ELR (cell line): ENCODE data around the gene DYNC1H1.
"Not testable (repeated sequence)": the region's sequence is repeated elsewhere in the genome, so short reads cannot be mapped to it uniquely, and the experiment has no call there.

Experiments
- DNase-seq: peaks from one replicate; pipeline ENCODE4 v3.0.0-alpha.2; 2015; ENCODE audit warnings: low read depth

The DYNC1H1 gene

GRCh38 chr14:102040153-102040552 is 75.8 kb downstream of the DYNC1H1 start:
- DNase-seq: no peak

- DNase-seq: no peak
Measured at GRCh38 chr14:102042699-102043098, 78.3 kb downstream of the DYNC1H1 start.

DNA sequence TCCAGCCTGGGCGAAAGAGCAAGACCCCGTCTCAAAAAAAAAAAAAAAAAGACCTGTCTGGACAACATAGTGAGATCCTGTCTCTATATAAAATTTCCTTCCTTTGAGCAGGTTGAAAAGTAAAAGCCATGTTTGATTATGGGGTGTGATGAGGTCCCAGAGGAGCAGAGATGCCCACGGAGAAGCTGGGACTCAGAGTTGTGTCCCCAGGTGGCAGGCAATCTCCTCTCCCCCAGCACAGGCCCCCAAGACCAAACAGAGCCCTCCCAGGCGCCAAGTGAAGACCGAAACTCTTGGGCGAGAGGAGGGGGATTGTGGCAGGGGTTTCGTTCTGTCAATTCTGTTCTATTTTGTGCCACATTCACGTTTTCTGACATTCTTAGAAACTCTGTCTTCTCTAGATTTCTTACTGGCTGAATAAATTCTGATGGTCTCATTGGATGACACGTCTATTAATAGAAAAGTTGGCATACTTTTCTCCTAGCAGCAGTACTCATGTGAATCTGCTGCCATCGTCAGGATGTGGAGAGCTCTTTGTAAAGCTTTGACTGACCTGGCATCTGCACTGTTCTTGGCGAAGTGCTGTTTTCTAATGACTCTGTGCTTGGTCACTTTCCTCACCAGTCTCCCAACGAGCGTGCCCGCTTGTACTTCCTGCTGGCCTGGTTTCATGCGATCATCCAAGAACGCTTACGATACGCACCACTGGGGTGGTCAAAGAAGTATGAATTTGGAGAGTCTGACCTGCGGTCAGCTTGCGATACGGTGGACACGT is 79.1 kb downstream of the DYNC1H1 start:
- DNase-seq: no peak

DNA sequence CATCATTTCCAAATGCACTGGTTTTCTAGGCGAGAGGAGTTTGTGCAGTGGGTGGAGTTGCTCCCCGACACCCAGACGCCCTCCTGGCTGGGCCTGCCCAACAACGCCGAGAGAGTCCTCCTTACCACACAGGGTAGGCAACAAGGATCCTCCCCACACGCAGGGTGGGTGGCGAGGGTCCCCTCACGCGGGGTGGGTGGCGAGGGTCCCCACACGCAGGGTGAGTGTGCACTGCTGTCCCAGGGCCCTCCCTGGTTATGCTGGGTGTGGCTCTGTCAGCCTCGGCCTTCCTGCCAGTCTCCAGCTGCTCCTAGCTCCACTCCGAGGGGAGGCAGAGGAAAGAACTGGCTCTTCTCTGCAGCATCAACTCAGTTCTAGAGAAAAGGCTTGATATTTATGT is 80.2 kb downstream of the DYNC1H1 start:
- no peak for DNase-seq

DNA sequence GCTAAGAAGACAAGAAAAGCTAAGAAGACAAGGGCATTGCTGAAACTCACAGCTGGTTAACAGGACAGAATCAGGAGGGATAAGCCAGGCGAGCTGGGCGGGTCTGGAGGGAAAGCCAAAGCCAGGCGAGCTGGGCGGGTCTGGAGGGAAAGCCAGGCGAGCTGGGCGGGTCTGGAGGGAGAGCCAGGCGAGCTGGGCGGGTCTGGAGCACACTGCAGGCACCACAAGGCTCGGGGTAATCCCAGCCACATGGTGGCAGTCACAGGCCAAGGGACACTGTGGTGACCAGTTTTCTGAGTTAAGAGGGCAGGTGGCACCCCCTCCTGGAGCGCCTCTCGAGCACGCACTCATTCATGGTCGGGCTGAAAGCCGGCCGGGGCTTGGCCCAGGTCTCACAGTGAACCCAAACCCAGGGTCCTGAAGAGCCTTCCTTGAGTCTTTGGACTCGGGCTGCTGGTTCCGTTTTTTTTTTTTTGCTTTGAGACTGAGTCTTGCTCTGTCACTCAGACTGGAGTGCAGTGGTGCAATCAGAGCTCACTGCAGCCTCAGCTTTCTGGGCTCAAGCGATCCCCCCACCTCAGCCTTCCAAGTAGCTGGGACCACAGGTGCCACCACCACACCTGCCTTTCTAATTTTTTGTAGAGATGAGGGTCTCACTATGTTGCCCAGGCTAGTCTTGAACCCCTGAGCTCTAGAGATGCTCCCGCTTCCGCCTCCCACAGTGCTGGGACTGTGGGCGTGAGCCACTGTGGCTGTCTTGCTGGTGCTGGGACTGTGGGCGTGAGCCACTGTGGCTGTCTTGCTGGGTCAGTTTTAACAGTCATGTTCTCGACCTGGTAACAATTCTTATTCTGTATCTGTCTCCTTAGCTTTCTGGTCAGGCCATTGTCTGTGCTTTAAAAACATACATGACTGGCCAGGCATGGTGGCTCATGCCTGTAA is 82.2 kb downstream of the DYNC1H1 start:
- peak; percentile 47 for DNase-seq

- no peak for DNase-seq
Measured at GRCh38 chr14:102047808-102048540, 83.6 kb downstream of the DYNC1H1 start.

- DNase-seq: no peak
Measured at GRCh38 chr14:102049258-102050025, 85.1 kb downstream of the DYNC1H1 start.

DNA sequence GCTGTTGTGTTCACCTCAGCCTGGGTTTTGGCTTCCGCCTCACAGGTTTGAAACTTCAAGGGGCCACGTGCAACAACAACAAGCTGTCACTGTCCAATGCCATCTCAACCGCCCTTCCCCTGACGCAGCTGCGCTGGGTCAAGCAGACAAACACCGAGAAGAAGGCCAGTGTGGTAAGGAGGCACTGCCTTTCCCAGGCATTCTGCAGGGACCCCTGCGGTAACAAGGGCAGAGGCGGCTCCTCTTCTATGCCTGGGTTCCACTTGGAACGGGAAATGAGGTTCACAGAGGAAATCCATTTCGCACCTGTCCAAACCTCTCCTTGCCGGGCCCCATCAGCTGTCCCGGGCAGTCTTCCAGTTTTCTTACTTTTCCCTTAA is 85.6 kb downstream of the DYNC1H1 start:
- no peak for DNase-seq

DNA sequence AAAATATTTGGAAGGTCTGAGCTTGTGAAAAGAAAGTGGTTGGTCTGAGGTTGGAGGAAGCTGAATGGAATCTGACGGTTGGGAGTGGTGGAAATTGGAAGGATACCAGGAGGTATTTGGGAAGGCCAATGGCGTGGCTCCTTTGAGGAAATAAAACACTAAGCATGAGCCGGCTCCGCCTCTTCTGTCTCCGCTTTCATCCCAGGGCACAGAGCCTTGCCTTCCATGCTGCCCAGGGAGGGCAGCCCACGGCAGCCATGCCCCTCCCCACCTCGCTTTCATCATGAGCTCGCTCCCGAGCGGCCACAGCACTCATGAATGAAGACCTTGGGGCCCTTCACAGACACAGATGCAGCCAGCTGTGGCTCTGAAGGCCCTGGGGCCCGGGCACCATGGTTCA is 86.3 kb downstream of the DYNC1H1 start:
- peak; percentile 24 for DNase-seq

DNA sequence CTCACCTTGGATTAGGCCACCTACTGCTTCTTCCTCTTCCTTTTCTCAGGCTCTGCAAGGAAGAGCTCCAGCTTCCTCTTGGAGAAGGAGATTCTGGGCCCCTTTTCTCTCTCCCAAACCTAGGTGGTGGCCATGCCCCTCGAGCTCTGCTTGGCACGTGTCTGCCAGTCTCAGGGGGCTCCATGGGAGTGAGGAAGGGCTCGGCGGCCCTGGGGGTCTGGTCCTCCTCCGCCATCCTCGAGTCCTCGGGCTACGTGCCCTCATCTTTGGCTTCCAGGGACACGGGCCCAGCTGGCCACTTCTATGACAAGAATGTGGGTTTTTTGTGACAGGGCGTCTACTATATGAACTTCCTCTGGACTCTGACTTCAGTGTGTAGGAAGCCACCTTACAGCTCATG is 88.1 kb downstream of the DYNC1H1 start:
- DNase-seq: no peak

- DNase-seq: peak; percentile 80
Measured at GRCh38 chr14:102055181-102055901, 91.0 kb downstream of the DYNC1H1 start.

- DNase-seq: no peak
Measured at GRCh38 chr14:102056694-102057442, 92.5 kb downstream of the DYNC1H1 start.

DNA sequence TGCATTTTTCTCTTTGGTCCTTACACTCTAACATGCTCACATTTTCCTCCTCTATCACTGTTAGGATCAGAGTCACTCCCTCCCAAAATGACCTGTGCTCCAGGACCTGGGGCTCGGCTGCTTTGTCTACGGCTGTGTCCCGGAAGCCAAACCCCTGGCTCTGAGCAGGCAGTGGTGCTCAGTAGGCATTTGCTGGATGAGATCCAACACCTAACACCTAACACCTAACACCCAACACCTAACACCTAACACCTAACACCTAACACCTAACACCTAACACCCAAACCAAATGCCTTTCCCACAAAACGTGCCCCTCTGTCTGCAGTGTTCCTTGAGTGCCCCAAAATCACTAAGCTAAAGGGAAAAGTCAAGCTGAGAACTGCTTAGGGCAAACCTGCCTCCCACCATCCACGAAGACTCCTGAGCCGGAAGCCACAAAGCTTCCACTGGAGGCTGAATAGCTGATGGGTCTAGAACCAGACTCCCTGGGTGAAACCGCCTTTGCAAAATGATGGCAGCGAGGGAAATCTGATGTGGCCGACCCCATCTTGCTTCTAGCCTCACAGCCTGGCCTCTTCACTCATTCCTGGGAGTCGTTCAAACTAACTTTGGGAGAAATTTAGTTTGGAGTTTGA is 93.2 kb downstream of the DYNC1H1 start:
- DNase-seq: no peak

DNA sequence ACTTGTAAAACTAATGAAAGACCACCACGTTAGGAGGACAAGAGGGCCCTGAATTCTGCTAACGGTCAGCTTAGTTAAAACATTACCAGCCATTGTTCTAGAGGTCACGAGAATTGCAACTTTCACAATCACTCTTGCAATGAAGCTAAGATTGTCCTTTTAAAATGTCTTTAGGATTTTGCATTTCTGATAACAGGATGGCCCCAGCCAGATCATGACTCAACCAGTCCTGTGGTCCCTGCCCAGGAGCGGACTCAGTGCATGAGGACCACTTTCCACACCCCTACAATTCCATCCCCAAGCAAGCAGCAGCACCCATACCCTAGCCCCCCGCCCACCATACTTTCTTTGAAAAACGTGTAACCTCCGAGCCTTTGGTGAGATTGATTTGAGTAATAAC is 93.8 kb downstream of the DYNC1H1 start:
- DNase-seq: peak; percentile 32

DNA sequence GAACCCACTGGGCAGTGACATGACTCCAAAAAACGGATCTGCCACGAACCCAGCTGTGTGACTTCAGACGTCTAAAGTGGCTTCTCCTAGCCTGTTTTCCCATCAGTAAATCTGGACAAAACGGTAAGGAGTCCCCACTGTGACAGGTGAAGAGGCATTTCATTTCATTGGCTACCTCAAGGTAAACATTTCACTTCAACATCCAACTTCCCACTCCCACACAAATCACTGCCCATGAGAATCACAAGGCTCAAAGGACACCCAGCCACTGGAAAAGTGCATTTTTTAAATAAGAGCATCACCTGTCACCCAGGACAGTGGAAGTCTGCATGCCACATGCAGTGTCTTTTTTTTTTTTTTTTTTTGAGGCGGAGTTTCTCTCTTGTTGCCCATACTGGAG is 94.6 kb downstream of the DYNC1H1 start:
- DNase-seq: no peak

DNA sequence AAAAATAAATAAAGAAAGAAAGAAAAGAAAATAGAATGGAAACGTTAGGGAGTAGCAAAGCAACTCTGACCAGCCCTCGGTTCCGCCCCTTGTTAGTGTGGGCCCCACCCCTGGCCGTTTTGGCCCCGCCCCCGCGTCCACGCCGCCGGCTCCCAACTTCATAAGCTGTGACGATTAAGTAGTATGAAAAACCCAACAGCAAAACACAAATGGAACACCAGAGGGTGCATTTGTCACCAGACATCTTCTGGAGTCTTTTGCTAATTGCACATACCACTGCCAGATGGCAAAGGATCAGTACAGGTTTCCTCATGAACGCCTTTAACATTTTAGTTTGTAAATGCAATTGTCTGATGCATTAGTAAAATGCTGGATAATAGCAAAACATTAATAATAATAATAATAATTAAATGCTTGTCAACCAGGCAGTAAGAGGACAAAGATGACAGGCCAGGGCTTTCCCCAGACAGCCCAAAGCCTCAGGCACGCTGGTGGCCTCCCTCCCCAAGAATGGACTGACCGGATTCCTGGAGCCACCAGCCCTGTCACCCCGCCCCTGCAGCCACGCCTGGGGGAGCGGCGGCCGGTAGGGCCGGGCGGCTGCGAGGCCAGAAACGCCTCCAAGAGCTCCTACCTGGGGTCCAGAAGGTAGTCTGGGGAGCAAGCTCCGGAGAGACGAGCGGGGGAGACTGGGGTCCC is 98.9 kb downstream of the DYNC1H1 start:
- DNase-seq: peak; percentile 95

DNA sequence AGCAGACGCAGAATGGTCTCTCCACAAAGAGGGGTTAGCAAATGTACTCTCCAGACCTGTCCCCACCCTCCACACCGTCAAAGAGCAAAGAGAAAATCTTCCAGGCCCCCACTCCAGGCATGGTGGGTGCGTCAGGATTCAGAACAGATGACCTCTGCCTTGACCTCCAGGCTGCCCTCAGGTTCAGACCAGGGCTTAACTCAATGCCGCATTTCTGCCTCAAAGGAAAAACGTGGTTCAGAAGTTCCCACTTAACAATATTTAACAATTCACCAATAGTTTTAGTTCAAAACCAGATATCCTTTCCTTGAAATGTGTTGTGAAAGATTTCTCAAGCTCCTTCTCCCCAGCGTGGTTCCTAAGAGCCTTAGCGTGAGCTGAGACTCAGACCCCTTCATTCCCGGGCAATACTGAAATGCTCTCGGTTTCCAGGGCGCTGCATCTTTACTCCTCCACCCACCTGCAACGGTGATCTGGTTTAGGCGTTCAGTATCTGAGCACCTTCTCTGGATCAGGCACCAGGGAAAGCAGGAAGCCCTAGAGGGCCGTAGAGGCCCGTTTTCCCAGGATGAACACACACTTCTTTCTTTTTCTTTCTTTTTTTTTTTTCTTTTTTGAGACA is 99.5 kb downstream of the DYNC1H1 start:
- DNase-seq: no peak

DNA sequence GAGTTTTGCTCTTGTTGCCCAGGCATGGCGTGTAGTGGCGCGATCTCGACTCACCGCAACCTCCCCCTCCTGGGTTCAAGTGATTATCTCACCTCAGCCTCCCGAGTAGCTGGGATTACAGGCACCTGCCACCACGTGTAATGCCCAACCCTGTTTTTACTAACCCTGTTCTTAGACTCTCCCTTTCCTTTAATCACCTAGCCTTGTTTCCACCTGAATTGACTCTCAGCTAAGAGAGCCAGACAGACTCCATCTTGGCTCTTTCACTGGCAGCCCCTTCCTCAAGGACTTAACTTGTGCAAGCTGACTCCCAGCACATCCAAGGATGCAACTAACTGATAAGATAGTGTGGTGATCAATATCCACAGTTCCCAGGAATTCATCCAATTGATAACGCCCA is 100.2 kb downstream of the DYNC1H1 start:
- not testable (repeated sequence) for DNase-seq

DNA sequence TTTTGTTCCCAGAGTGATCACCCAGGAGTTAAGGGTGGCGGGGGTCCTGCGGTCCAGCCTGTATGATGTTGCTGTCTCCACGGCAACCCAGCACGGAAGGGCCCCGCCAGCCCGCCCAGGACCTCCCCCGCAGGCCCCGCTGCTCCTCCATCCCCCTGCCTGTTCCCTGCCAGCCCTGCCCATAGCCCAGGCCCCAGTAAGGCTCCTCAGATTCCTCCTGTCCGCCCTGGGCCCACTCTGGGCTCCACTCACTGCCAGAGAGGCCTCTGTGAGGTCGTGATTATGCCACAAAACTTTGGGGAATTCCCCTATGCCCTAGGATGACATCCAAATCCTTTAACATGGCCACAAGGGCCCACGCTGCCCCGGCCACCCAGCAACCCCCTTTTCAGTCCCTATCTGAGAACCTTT is 101.7 kb downstream of the DYNC1H1 start:
- DNase-seq: no peak
